ENCODE measurements around the gene TSC22D1. TPM values are rescaled to one million over a fixed set of nuclear protein-coding genes. Genes with fewer than 3 reads are reported as not detected.

The TSC22D1 gene
- total RNA-seq, 1 donor from 2014 or later = 70.0 TPM

DNA sequence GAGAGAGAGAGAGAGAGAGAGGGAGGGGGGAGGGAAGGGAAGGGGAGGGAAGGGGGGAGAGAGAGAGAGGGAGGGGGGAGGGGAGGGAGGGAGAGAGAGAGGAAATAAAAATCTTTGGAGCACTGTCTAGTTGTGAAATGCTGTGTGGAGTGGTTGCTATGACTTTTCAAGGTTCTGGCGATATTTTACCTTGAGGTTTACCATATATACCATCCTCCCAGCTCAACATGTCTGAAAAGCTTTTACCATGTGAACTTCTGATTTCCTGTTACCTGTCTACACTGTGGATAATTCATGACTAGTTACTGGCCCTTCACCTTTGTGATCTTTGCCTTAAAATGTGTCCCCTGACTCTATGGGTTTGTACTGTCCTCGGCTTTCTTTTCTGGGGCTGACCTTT is 164.3 kb downstream of the TSC22D1 start:
- no peak overlapping the region for H3K4me3 ChIP-seq (ENCODE audit: low read depth, low read length)

DNA sequence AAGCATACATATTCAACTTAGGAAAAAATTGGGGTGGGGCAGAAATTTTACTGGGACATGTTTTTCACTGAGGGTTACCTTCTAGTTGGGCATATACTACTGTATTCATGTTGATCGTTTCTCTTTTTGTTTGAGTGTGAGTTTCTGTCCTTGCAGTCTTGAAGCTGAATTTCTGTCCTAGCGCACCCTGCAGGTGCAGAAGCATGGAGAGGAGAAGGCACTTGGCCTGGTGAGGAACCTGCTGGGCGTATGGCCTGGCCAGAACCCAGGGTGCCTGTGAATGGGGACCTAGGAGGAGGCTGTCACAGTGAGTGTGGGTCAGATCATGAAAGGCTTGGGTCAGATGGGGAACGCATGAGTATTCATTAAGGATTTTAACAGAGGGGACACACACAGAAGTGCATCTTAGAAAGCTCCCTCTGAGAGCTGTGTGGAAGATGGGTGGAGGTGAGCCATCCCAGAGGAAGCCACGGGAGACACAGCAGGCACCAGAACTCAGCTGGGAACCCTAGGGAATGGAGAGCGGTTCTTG is 165.7 kb downstream of the TSC22D1 start:
- no peak for DNase-seq (ENCODE audit: low read depth)
- TF ChIP-seq, protein P1, sequence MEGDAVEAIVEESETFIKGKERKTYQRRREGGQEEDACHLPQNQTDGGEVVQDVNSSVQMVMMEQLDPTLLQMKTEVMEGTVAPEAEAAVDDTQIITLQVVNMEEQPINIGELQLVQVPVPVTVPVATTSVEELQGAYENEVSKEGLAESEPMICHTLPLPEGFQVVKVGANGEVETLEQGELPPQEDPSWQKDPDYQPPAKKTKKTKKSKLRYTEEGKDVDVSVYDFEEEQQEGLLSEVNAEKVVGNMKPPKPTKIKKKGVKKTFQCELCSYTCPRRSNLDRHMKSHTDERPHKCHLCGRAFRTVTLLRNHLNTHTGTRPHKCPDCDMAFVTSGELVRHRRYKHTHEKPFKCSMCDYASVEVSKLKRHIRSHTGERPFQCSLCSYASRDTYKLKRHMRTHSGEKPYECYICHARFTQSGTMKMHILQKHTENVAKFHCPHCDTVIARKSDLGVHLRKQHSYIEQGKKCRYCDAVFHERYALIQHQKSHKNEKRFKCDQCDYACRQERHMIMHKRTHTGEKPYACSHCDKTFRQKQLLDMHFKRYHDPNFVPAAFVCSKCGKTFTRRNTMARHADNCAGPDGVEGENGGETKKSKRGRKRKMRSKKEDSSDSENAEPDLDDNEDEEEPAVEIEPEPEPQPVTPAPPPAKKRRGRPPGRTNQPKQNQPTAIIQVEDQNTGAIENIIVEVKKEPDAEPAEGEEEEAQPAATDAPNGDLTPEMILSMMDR (IDR thresholded peaks at IDR 0.05; ENCODE audit: insufficient read depth, low read length, poor library complexity, severe bottlenecking) = no peak
- no peaks in the 10 kb centered on the region for H3K36me3 ChIP-seq (ENCODE audit: control insufficient read depth, insufficient read depth, low read length)

More for the DNA sequence above, 164.3 kb downstream of the TSC22D1 start:
- no peak for DNase-seq (ENCODE audit: low read depth)
- TF ChIP-seq, protein P1 (IDR thresholded peaks at IDR 0.05; ENCODE audit: insufficient read depth, low read length, poor library complexity, severe bottlenecking) = no peak
- Histone ChIP-seq H3K36me3 (ENCODE audit: control insufficient read depth, insufficient read depth, low read length) (no peaks in the 10 kb centered on the region), H3K27me3 (ENCODE audit: control insufficient read depth, insufficient read depth, low read length) (peaks cover 2% of the 10 kb centered on the region)

DNA sequence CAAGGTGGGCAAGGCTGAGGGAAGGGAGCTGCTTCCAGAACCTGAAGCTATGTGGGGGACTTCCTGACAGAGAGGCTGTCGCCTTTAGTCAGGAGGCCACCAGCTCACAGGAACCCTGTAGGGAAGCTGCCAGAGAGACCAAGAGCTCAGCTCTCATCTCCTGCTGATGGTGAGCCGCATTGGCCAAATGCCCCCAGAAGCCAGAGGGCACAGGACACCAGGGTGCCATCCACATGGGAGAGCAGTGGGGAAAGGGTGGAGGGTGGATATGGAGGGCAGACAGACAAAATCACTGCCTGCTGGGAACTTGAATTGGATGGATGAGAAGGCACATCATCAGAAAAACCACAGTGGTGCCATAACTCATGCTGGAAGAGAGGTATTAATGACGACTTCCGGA is 166.5 kb downstream of the TSC22D1 start:
- no peaks in the 10 kb centered on the region for H3K36me3 ChIP-seq (ENCODE audit: control insufficient read depth, insufficient read depth, low read length)
- H3K4me3 ChIP-seq (ENCODE audit: low read depth, low read length) = no peak overlapping the region
- peaks cover under 1% of the 10 kb centered on the region for H3K27me3 ChIP-seq (ENCODE audit: control insufficient read depth, insufficient read depth, low read length)
- no peak for DNase-seq (ENCODE audit: low read depth)
- TF ChIP-seq, protein P1 (IDR thresholded peaks at IDR 0.05; ENCODE audit: insufficient read depth, low read length, poor library complexity, severe bottlenecking) = no peak

More for the DNA sequence above, 165.7 kb downstream of the TSC22D1 start:
- H3K27me3 ChIP-seq (ENCODE audit: control insufficient read depth, insufficient read depth, low read length) = peaks cover 2% of the 10 kb centered on the region
- no peak overlapping the region for H3K4me3 ChIP-seq (ENCODE audit: low read depth, low read length)

DNA sequence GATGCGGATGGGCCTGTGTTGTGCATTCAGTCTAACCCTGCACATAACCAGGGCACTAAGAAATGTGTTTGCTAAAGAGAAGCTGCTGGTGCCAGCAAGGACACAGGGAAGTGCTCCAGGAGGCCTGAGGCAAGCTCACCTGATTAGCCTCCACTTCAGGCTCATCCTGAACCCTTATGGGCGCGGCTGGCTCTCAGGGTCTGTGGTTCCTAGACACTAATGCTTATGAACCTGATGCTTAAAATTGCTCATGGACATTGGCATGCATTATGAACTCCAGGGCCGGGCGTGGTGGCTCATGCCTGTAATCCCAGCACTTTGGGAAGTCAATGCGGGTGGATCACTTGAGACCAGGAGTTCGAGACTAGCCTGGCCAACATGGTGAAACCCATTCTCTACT is 168.2 kb downstream of the TSC22D1 start:
- Histone ChIP-seq H3K27me3 (ENCODE audit: control insufficient read depth, insufficient read depth, low read length) (no peaks in the 10 kb centered on the region), H3K36me3 (ENCODE audit: control insufficient read depth, insufficient read depth, low read length) (no peaks in the 10 kb centered on the region), H3K4me3 (ENCODE audit: low read depth, low read length) (no peak overlapping the region)
- TF ChIP-seq, protein P1 (IDR thresholded peaks at IDR 0.05; ENCODE audit: insufficient read depth, low read length, poor library complexity, severe bottlenecking) = no peak
- DNase-seq (ENCODE audit: low read depth) = no peak

DNA sequence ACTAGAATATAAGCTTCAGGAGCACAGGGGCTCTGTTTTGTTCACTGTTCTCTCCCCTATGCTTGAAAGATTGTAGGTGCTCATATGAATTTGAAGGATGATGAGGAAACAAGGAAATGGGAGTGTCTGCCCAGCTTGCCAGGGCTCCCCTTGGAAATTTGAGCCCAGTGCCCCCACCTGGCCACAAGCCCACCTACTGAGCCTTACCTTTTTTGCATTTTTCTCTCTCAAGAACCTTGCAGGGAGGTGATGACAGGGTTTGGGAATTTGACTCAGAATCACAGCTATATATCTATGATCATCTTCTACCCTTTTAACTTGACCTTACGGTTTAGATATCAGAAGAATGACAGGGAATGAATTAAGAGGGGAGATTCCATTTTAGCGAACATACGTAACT is 168.8 kb downstream of the TSC22D1 start:
- DNase-seq (ENCODE audit: low read depth) = no peak
- TF ChIP-seq, protein P1 (IDR thresholded peaks at IDR 0.05; ENCODE audit: insufficient read depth, low read length, poor library complexity, severe bottlenecking) = no peak
- Histone ChIP-seq H3K36me3 (ENCODE audit: control insufficient read depth, insufficient read depth, low read length) (no peaks in the 10 kb centered on the region), H3K4me3 (ENCODE audit: low read depth, low read length) (no peak overlapping the region), H3K27me3 (ENCODE audit: control insufficient read depth, insufficient read depth, low read length) (no peaks in the 10 kb centered on the region)

DNA sequence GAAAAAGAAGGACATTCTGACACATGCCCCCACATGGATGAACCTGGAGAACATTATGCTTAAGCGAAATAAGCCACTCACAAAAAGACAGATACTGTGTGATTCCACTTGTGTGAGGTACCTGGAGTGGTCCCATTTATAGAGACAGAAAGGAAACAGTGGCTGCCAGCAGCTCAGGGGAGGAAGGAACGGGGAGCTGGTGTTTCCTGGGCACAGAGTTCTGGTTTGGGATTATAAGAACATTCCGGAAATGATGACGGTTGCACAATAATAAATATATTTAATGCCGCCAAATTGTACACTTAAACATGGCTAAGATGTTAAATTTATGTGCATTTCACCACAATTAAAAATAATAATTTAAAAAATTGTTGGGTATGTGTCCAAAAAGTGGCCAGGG is 169.5 kb downstream of the TSC22D1 start:
- no peak for DNase-seq (ENCODE audit: low read depth)
- no peaks in the 10 kb centered on the region for H3K27me3 ChIP-seq (ENCODE audit: control insufficient read depth, insufficient read depth, low read length)
- TF ChIP-seq, protein P1 (IDR thresholded peaks at IDR 0.05; ENCODE audit: insufficient read depth, low read length, poor library complexity, severe bottlenecking) = no peak
- no peak overlapping the region for H3K4me3 ChIP-seq (ENCODE audit: low read depth, low read length)
- H3K36me3 ChIP-seq (ENCODE audit: control insufficient read depth, insufficient read depth, low read length) = no peaks in the 10 kb centered on the region

Data from kidney epithelial cell (primary cell).